Measurements from ENCODE around the gene KRTAP12-3. TPM values are rescaled to one million over a fixed set of nuclear protein-coding genes. Genes with fewer than 3 reads are reported as not detected.

The KRTAP12-3 gene
- total RNA-seq, 2 donors from 2014 or later: not detected

GRCh38 chr21:44664691-44665090 is 7.0 kb downstream of the KRTAP12-3 start:
- Histone ChIP-seq H3K27me3 (no peaks in the 10 kb centered on the region), H3K27ac (no peak overlapping the region), H3K4me1 (no peaks in the 10 kb centered on the region), H3K9ac (ENCODE audit: low read depth in 2 of 2, low read length in 2 of 2) (no peak overlapping the region), H3K9me3 (no peaks in the 10 kb centered on the region), H3K36me3 (no peaks in the 10 kb centered on the region), H3K4me3 (no peak overlapping the region)
- no peak for TF ChIP-seq CTCF (IDR thresholded peaks at IDR 0.05)
- intact Hi-C loops (cut with DNase I): no loop called here
- no peak for DNase-seq

GRCh38 chr21:44666401-44667320 is 8.9 kb downstream of the KRTAP12-3 start, which contains the start of gene KRTAP12-2:
TSS of gene KRTAP12-2 (minus strand) at chr21:44666927. CDS start at chr21:44666886, 41 bp downstream.
- intact Hi-C loops (cut with DNase I): no loop called here
- TF ChIP-seq CTCF (IDR thresholded peaks at IDR 0.05): no peak
- Histone ChIP-seq H3K36me3 (no peaks in the 10 kb centered on the region), H3K27ac (no peak within 1 kb of the TSS), H3K27me3 (no peaks in the 10 kb centered on the region), H3K4me1 (no peaks in the 10 kb centered on the region), H3K4me3 (no peak within 1 kb of the TSS), H3K9me3 (no peaks in the 10 kb centered on the region), H3K9ac (ENCODE audit: low read depth in 2 of 2, low read length in 2 of 2) (no peak within 1 kb of the TSS)
- no peak for DNase-seq

GRCh38 chr21:44667612-44668011 is 9.9 kb downstream of the KRTAP12-3 start:
- Histone ChIP-seq H3K9me3 (no peaks in the 10 kb centered on the region), H3K27ac (no peak overlapping the region), H3K27me3 (no peaks in the 10 kb centered on the region), H3K4me1 (no peaks in the 10 kb centered on the region), H3K4me3 (no peak overlapping the region), H3K9ac (ENCODE audit: low read depth in 2 of 2, low read length in 2 of 2) (no peak overlapping the region), H3K36me3 (no peaks in the 10 kb centered on the region)
- TF ChIP-seq CTCF (IDR thresholded peaks at IDR 0.05): no peak
- no peak for DNase-seq
- intact Hi-C loops (cut with DNase I): no loop called here

- TF ChIP-seq CTCF (IDR thresholded peaks at IDR 0.05): no peak
- H3K4me3 ChIP-seq: no peak overlapping the region
- H3K9me3 ChIP-seq: no peaks in the 10 kb centered on the region
- no peak overlapping the region for H3K9ac ChIP-seq (ENCODE audit: low read depth in 2 of 2, low read length in 2 of 2)
- H3K27ac ChIP-seq: no peak overlapping the region
- no peaks in the 10 kb centered on the region for H3K4me1 ChIP-seq
- no peak for DNase-seq
- H3K36me3 ChIP-seq: no peaks in the 10 kb centered on the region
- H3K27me3 ChIP-seq: no peaks in the 10 kb centered on the region
- intact Hi-C loops (cut with DNase I): no loop called here
Observed at GRCh38 chr21:44670642-44671432, 13.1 kb downstream of the KRTAP12-3 start.

GRCh38 chr21:44671911-44672310 is 14.2 kb downstream of the KRTAP12-3 start:
- no peak overlapping the region for H3K9ac ChIP-seq (ENCODE audit: low read depth in 2 of 2, low read length in 2 of 2)
- intact Hi-C loops (cut with DNase I): no loop called here
- DNase-seq: no peak
- H3K36me3 ChIP-seq: no peaks in the 10 kb centered on the region
- H3K9me3 ChIP-seq: no peaks in the 10 kb centered on the region
- H3K4me1 ChIP-seq: no peaks in the 10 kb centered on the region
- TF ChIP-seq CTCF (IDR thresholded peaks at IDR 0.05): no peak
- H3K27me3 ChIP-seq: no peaks in the 10 kb centered on the region
- H3K4me3 ChIP-seq: no peak overlapping the region
- no peak overlapping the region for H3K27ac ChIP-seq
